NCI-H1694 (cell line): ENCODE data around the gene ZDHHC14.
"Not testable (repeated sequence)": the region's sequence is repeated elsewhere in the genome, so short reads cannot be mapped to it uniquely, and the experiment has no call there.

Experiments used
- DNase-seq: peaks from one replicate; lab custom pipeline; 2025; lab: John Stamatoyannopoulos, UW

ZDHHC14 gene

DNA sequence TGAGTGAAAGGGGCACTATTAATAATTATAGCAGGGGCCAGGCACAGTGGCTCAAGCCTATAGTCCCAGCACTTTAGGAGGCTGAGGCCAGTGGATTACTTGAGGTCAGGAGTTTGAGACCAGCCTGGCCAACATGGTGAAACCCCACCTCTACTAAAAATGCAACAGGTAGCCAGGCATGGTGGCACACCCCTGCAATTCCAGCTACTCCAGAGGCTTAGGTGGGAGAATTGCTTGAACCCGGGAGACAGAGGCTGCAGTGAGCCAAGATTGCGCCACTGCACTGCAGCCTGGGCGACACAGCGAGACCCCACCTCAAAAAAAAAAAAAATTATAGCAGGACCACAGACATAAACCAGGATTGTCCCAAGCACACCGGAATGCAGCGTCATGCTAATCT is 340.0 kb downstream of the ZDHHC14 start:
- DNase-seq = not testable (repeated sequence)

DNA sequence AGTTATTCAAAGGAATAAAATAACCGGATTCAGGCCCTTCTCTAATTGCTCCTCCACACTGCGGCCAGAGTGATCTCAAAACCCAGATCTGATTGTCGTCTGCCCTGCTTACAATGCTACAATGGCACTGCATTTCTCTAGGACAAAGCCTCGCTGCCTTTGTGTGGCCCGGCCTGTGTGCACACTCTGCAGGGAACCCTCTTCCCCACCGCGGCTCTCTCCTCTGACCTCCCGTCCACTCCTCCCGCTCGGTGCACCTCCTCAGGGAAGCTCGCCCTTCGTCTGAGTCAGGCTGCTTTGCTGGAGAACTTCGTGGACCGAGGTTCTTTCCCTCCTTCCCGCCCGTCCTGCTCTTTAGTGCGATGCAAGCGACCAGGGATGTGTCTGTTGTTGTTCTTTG is 340.4 kb downstream of the ZDHHC14 start:
- no peak for DNase-seq

DNA sequence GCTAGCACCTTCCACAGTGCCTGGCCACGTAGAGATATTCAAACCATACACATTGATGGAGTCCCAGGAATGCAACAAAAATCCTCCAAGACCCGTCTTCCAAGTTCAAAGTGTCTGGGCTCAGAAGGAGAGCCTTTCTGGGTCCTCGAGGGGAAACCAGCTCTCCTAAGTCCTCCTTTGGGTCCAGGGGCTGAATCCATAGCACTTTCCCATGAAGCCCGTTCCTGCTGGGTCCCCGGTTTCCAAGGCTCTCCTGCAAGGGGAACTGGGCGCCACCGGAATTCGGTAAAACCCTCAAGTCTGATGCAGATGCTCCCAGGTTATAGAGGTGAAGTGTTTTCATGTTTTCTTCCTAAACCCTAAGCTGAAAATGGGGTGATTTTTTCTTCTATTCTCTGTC is 340.8 kb downstream of the ZDHHC14 start:
- no peak for DNase-seq

DNA sequence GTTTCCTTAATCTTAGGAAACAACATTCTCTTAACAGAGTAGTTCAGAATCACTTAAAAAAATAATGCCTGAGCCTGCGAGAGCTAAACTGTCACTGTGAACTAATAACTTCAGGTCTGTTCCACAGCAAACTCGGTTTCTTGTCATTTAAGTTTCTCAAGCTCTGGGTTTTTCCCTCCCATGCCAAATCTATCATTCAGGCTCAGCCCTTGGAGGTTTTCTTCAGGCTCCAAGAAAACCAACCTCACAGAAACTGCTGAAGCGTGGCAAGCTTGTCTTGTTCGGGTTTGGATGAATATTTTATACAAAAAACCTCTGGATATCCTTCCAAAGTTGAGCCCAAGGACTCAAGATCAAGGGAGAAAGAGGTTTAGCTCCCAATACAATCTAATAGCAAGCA is 342.4 kb downstream of the ZDHHC14 start:
- DNase-seq = no peak

DNA sequence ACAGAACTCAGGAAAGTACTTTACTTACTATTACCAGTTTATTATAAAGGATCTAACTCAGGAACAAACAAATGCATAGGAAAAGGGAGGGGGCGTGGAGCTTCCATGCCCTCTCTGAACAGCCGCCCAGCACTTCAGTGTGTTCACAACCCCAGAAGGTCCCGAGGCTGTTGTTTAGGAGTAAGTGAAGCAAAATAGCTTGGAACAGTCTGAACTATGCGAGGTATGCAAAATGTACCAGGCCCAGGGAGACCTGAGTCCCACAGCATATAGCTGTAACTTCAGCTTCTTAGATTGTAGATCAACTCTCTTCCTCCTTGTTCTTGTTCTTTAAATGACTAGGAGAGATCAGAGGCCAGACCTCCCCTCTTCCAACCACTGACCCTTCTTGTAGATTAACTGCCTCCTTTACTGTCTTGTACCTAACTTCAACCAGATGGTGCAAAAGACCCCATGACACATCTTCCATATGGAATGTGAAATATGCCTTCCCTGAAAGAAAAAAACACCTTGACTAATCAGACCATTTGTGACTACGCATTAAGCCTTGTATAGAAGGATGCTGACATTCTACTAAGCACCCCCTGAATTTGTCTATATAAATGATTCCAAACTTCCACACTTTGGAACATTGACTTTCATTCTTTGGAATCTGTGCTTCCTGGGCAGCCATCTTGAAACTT is 343.3 kb downstream of the ZDHHC14 start:
- no peak for DNase-seq

DNA sequence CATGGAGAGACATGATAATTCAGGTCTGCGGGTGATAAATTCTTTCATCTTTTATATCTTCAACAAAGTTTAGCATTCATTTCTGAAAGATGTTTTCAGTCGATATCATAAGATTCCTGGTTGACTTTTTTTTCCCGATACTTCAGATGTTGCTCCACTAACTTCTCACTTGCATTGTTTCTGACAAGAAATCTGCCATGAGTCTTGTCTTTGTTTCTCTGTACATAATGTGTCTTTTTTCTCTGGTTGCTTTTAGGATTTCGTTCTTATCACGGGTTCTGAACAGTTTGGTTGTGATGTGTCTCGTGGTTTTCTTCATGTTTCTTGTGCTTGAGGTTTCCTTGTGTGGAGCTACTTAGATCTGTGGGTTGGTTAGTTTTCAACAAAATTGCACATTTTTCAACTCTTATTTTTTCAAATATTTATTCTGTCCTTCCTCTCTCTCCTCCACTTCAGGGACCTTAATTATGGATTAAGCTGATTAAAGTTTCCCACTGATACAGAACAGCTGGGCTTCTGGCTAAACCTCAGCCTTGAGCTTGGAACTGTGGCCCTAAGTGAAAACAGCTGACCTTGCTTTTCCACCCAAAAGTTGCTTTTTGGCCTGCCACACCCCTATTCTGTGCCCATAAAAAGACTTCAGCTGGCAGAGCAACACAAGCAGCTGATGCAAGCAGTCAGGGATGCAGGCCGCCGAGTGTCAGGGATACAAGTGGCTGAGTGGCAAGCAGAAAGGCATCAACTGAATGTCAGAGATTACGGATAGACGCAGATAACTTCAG is 344.2 kb downstream of the ZDHHC14 start:
- no peak for DNase-seq

DNA sequence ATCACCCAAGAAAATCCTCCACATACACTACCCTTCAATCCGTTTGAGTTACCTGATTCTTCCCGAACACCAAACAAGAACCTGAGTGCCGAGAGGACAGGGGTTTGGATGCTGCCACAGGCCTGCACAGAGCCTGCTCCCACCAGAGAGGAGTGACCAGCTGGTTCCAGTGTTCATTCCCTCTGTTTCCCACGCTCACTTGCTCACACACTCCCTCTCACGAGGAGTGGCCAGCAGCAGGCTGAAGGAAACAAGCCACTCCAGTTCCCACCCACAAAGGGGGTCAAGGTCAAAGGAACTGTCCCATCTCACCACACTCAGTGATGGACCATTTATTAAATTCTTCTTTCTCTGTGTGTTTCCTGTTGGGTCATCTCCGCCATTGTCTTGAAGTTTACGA is 344.8 kb downstream of the ZDHHC14 start:
- no peak for DNase-seq

DNA sequence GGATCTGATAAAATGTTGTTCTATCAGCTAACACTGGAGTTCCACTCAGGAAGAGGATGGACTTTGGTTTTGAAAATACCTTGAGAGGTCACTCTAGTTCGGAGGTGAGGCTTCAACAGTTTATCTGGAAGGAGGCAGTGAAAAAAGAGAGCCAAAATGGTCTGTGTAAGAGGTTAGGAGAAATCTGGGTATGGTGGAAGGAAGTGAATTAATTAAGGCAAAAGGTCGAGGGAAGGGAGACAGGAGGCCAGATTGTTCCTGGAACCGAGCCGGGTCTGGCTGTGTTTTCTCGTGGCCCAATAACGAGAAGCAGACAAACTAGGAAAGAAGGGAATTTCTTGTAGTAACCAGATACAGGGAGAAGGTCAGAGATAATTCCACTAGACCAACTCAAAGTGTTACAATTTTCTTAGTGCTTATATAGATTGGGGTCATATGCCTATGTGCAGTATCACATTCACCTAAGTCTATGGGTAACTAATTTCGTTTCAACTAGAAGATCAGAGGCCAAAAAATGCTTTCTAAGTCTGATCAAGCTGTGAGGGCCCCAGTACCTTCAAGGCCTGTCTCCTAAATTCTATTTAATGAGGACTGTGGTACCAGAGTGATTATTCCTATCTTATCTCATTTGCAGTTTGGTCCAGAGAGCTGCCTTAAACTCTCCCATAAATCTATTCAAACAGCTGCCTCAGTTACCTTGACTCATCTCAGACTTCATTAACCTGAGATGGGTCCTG is 346.1 kb downstream of the ZDHHC14 start:
- DNase-seq = no peak
